Activated T-helper 2 cell treated with anti-CD3 and anti-CD28 coated beads, Interferon-gamma antibody, Interleukin-2, Interleukin-4, amounts not matched to agents 10 μg/mL and 5 μg/mL and 100 μg/mL, durations not matched to agents 14 hours and 24 hours and 36 hours (primary cell): ENCODE results near the gene CCNI. TPM values are rescaled to one million over a fixed set of nuclear protein-coding genes. Genes with fewer than 3 reads are reported as not detected.
"Not testable (repeated sequence)": the region's sequence is repeated elsewhere in the genome, so short reads cannot be mapped to it uniquely, and the experiment has no call there.

ENCODE experiments used
- DNase-seq: peaks from one replicate; pipeline ENCODE4 v3.0.0; 2021; ENCODE audit warnings: low spot score
- H3K27ac Mint-ChIP-seq: one replicate; pipeline ENCODE4 v1.8.0; 2021; ENCODE audit warnings: mixed read lengths
- H3K27me3 Mint-ChIP-seq: one replicate; pipeline ENCODE4 v1.8.0; 2021; ENCODE audit warnings: low read depth, mixed read lengths
- H3K36me3 Mint-ChIP-seq: one replicate; pipeline ENCODE4 v1.8.0; 2021; ENCODE audit warnings: low read depth, mixed read lengths
- H3K4me1 Mint-ChIP-seq: one replicate; pipeline ENCODE4 v1.8.0; 2021; ENCODE audit warnings: low read depth, mixed read lengths
- H3K4me3 Mint-ChIP-seq: one replicate; pipeline ENCODE4 v1.8.0; 2021; ENCODE audit warnings: low read depth, mild to moderate bottlenecking, moderate library complexity, mixed read lengths
- H3K9me3 Mint-ChIP-seq: one replicate; pipeline ENCODE4 v1.8.0; 2021; ENCODE audit warnings: mixed read lengths
- intact Hi-C: fragments of 100-400 bp; cut with micrococcal nuclease; formaldehyde crosslinking; loops from one replicate; pipeline ENCODE4 v1.15.1; 2023
- total RNA-seq: library from RNA; stranded (reverse); gene quantifications from 2 replicates; pipeline ENCODE4 v1.2.3, GENCODE V29; 2022

Gene CCNI
- total RNA-seq, 1 donor from 2014 or later, result 321 TPM

GRCh38 chr4:77045490-77045889, 30.3 kb downstream of the CCNI start:
- Mint-ChIP-seq H3K9me3 (no peaks in the 10 kb centered on the region), H3K4me1 (peaks cover 6% of the 10 kb centered on the region), H3K4me3 (no peak overlapping the region), H3K27ac (no peak overlapping the region), H3K27me3 (no peaks in the 10 kb centered on the region), H3K36me3 (peaks cover 48% of the 10 kb centered on the region)
- intact Hi-C loops, result loop anchor here (2.0 to 10.0 kb wide), 2 partner anchors 15 to 611 kb away; partner anchors contain the start of gene SHROOM3
- DNase-seq, result no peak

DNA sequence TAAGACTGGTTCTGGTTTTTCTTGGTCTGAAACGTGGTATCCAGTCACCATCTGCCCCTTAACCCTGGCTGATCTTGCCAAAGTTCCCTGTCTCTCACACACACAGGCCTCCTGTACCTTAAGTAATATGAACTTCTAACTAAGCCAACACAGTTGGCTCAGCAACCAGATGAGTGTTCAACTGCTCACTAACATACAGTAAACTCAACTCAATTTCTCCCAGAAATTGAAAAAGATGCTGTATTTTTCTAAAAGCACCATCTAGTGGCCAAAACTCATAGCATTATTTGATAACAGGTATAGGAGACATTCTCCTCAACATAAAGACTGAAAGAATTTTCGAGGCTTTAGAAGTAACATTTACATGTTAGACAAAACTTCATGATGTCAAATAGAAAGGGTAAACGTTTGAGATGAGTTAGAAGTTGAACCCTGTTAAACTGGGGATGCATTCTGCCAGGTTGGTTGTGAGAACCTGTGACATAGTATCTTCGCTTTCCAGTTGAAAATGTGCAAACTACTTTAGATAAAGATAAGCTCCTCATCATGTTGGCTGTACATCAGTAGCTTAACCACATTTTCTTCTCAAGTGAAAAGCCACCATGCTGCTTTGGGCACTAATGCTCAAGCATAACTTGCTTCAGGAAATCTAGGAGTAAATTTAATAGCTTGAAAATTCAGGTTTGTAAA, 31.2 kb downstream of the CCNI start:
- H3K27me3 Mint-ChIP-seq, result peaks cover 5% of the 10 kb centered on the region
- intact Hi-C loops, result loop anchor here (2.0 to 10.0 kb wide), 2 partner anchors 14 to 610 kb away; partner anchors contain the start of gene SHROOM3
- no peak overlapping the region for H3K4me3 Mint-ChIP-seq
- peaks cover 45% of the 10 kb centered on the region for H3K36me3 Mint-ChIP-seq
- H3K9me3 Mint-ChIP-seq, result no peaks in the 10 kb centered on the region
- no peak for DNase-seq
- peaks cover 6% of the 10 kb centered on the region for H3K4me1 Mint-ChIP-seq
- H3K27ac Mint-ChIP-seq, result peak overlapping the region; percentile 3

GRCh38 chr4:77043507-77044136, 32.2 kb downstream of the CCNI start:
- no peak overlapping the region for H3K27ac Mint-ChIP-seq
- peaks cover 6% of the 10 kb centered on the region for H3K4me1 Mint-ChIP-seq
- H3K9me3 Mint-ChIP-seq, result no peaks in the 10 kb centered on the region
- peaks cover 46% of the 10 kb centered on the region for H3K36me3 Mint-ChIP-seq
- DNase-seq, result no peak
- peaks cover 9% of the 10 kb centered on the region for H3K27me3 Mint-ChIP-seq
- H3K4me3 Mint-ChIP-seq, result no peak overlapping the region
- intact Hi-C loops, result loop anchor here (2.0 to 10.0 kb wide), 2 partner anchors 13 to 609 kb away; partner anchors contain the start of gene SHROOM3

DNA sequence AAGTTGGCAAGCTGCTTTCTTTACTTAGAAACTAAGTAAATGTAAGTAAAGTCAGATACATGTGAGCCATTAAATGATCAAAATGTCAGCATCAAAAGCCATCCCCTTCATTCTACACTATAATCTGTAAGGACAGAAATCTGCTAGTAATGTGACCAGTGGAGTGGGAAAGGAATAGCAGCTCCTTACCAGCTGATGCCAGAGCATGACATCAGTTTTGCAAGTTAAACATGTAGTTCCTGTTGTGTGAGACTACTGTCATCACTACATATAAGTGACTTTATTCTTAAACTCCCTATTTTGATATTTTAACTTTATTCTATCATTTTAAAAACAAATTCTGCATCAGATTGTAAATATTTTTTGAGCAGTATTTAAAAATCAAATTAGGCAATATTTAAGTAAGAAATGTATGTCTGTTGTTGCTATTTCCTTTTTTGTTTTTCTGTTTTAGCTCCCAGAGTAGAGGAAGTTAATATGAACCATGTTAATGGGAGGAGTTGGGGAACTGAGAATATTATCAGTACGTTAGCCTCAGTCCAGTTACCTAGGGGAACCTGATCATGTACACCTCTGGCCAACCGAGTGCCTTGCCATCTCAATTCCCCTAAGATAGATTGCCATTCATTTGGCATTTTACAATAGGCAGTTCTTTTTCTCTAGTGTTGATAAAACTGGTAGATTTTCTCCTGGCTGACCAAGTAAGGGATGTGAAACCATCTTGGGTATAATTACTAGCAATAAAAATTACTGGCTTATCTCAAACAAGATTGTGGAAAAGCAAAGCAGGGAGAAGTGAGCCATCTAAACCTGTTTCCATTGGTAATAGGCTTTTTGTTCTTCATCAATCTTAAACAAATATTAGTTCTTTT, 34.7 kb downstream of the CCNI start:
- intact Hi-C loops, result loop anchor here (10.0 kb wide), 1 partner anchor 606 kb away; the partner anchor contains the start of gene SHROOM3
- Mint-ChIP-seq H3K9me3 (no peaks in the 10 kb centered on the region), H3K27ac (no peak overlapping the region), H3K4me1 (peaks cover 10% of the 10 kb centered on the region), H3K36me3 (peaks cover 35% of the 10 kb centered on the region), H3K27me3 (peaks cover 20% of the 10 kb centered on the region), H3K4me3 (no peak overlapping the region)
- DNase-seq, result no peak

DNA sequence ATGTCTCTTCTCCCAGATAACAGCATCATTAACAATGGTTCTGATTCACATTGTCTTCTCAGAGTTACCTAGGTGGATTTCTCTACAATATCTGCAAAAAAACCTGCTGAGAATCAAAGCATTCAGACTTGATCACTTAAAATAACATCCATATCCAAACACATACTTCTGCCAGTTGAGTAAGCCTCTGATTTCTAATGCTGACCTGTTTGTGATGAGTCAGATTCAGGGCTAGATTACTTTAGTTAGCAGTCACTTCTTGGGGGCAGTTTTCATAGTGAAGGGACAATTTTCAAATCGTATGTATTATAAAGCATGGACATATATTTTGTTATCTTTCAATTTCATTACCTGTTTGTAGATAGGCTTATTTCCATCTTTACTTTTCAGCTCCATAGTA, 35.5 kb downstream of the CCNI start:
- Mint-ChIP-seq H3K27me3 (peaks cover 26% of the 10 kb centered on the region), H3K4me3 (no peak overlapping the region), H3K4me1 (peaks cover 10% of the 10 kb centered on the region), H3K27ac (no peak overlapping the region), H3K36me3 (peaks cover 32% of the 10 kb centered on the region), H3K9me3 (no peaks in the 10 kb centered on the region)
- intact Hi-C loops, result loop anchor here (10.0 kb wide), 1 partner anchor 605 kb away; the partner anchor contains the start of gene SHROOM3
- no peak for DNase-seq

- Mint-ChIP-seq H3K4me1 (peaks cover 7% of the 10 kb centered on the region), H3K36me3 (peaks cover 33% of the 10 kb centered on the region), H3K4me3 (no peak overlapping the region), H3K9me3 (no peaks in the 10 kb centered on the region), H3K27ac (no peak overlapping the region), H3K27me3 (peaks cover 30% of the 10 kb centered on the region)
- DNase-seq, result no peak
- intact Hi-C loops, result loop anchor here (10.0 kb wide), 1 partner anchor 605 kb away; the partner anchor contains the start of gene SHROOM3
Measured at GRCh38 chr4:77039796-77040195, 36.0 kb downstream of the CCNI start.

GRCh38 chr4:77037736-77038135, 38.1 kb downstream of the CCNI start:
- H3K36me3 Mint-ChIP-seq, result peaks cover 29% of the 10 kb centered on the region
- H3K4me1 Mint-ChIP-seq, result peaks cover 3% of the 10 kb centered on the region
- DNase-seq, result no peak
- H3K4me3 Mint-ChIP-seq, result no peak overlapping the region
- intact Hi-C loops, result no loop called here
- H3K27ac Mint-ChIP-seq, result no peak overlapping the region
- H3K9me3 Mint-ChIP-seq, result no peaks in the 10 kb centered on the region
- peaks cover 41% of the 10 kb centered on the region for H3K27me3 Mint-ChIP-seq

- H3K9me3 Mint-ChIP-seq, H3K4me1 Mint-ChIP-seq, intact Hi-C loops, H3K4me3 Mint-ChIP-seq, H3K27ac Mint-ChIP-seq, DNase-seq: not testable (repeated sequence)
- Mint-ChIP-seq H3K36me3 (peaks cover 29% of the 10 kb centered on the region), H3K27me3 (peaks cover 45% of the 10 kb centered on the region)
Measured at GRCh38 chr4:77037168-77037567, 38.6 kb downstream of the CCNI start.

GRCh38 chr4:77036206-77036605, 39.6 kb downstream of the CCNI start:
- intact Hi-C loops, result no loop called here
- Mint-ChIP-seq H3K27me3 (peaks cover 49% of the 10 kb centered on the region), H3K4me1 (peaks cover 17% of the 10 kb centered on the region), H3K9me3 (no peaks in the 10 kb centered on the region), H3K36me3 (peaks cover 31% of the 10 kb centered on the region), H3K27ac (no peak overlapping the region), H3K4me3 (no peak overlapping the region)
- no peak for DNase-seq

DNA sequence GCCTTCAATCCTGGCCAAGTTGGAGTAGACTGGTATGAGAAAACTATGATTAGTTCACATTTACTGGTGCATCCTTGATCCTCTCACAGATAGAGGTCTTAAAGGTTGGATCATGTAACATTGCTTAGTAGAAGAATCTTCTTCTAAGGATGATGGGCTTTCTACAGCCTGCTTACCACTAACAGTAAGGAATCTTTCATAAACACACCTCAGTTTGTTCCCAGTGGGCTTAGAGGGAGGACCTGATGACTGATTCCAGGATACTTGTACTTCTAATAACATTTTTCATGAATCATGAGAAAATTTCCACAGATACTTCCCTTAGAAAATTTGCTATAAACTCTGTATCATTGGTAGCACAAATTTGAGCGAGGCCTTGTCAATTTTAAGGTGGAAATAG, 40.6 kb downstream of the CCNI start:
- H3K4me3 Mint-ChIP-seq, result no peak overlapping the region
- H3K27me3 Mint-ChIP-seq, result peaks cover 51% of the 10 kb centered on the region
- intact Hi-C loops, result no loop called here
- no peak overlapping the region for H3K27ac Mint-ChIP-seq
- peaks cover 34% of the 10 kb centered on the region for H3K36me3 Mint-ChIP-seq
- no peak for DNase-seq
- H3K9me3 Mint-ChIP-seq, result no peaks in the 10 kb centered on the region
- peaks cover 22% of the 10 kb centered on the region for H3K4me1 Mint-ChIP-seq

GRCh38 chr4:77031544-77031943, 44.2 kb downstream of the CCNI start:
- Mint-ChIP-seq H3K9me3 (no peaks in the 10 kb centered on the region), H3K27ac (no peak overlapping the region)

DNA sequence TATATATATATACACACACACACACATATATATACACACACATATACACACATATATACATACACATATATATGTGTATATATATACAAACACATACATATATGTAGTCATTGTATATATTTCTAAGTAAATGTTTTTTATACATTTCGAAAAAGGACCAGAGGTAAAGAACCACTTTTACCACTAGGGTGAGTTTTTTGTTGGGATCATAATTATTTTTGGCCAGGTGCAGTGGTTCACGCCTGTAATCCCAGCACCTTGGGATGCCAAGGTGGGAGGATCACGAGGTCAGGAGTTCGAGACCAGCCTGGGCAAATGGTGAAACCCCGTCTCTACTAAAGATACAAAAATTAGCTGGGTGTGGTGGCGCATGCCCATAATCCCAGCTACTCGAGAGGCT, 46.0 kb downstream of the CCNI start:
- H3K4me3 Mint-ChIP-seq, result not testable (repeated sequence)
- intact Hi-C loops, result loop anchor here (2.0 to 10.0 kb wide), 3 partner anchors 15 to 725 kb away; partner anchors contain the start of gene STBD1

More at GRCh38 chr4:77031544-77031943, 44.2 kb downstream of the CCNI start:
- Mint-ChIP-seq H3K4me3 (no peak overlapping the region), H3K36me3 (peaks cover 13% of the 10 kb centered on the region), H3K4me1 (peaks cover 40% of the 10 kb centered on the region), H3K27me3 (peaks cover 47% of the 10 kb centered on the region)
- intact Hi-C loops, result loop anchor here (1.0 to 2.0 kb wide), 2 partner anchors 13 to 42 kb away; no protein-coding TSS in a partner anchor
- DNase-seq, result no peak

More for the DNA sequence above, 46.0 kb downstream of the CCNI start:
- not testable (repeated sequence) for DNase-seq, H3K9me3 Mint-ChIP-seq, H3K27ac Mint-ChIP-seq
- Mint-ChIP-seq H3K36me3 (peaks cover 16% of the 10 kb centered on the region), H3K27me3 (peaks cover 38% of the 10 kb centered on the region), H3K4me1 (peaks cover 53% of the 10 kb centered on the region)
